Neural cell (in vitro differentiated cells): ENCODE data around the gene LRP1.

Experiments used
- CTCF ChIP-seq: fragments of 450-650 bp; IDR thresholded peaks from 2 replicates; pipeline ENCODE4 v1.5.1; 2014; ENCODE audit warnings: antibody characterized with exemption, mild to moderate bottlenecking, moderate library complexity; ENCODE audit not compliant: poor library complexity, severe bottlenecking
- EP300 ChIP-seq: fragments of 450-650 bp; conservative IDR thresholded peaks from 2 replicates; pipeline ENCODE4 v1.6.1; 2014; ENCODE audit warnings: antibody characterized with exemption, mild to moderate bottlenecking, moderate library complexity; ENCODE audit not compliant: poor library complexity, severe bottlenecking
- EZH2 ChIP-seq: fragments of 200-600, 300-800 bp; shearing (Covaris generic), sonication (generic); IDR thresholded peaks from 2 replicates; pipeline ENCODE4 v1.6.1; 2014; ENCODE audit warnings: antibody characterized with exemption, low read length, borderline replicate concordance, mild to moderate bottlenecking; ENCODE audit not compliant: insufficient read depth, poor library complexity, severe bottlenecking
- MXI1 ChIP-seq: fragments of 450-650 bp; conservative IDR thresholded peaks from 2 replicates; pipeline ENCODE4 v1.6.1; 2014; ENCODE audit warnings: antibody characterized with exemption, mild to moderate bottlenecking; ENCODE audit not compliant: poor library complexity, severe bottlenecking
- POLR2AphosphoS5 ChIP-seq: IDR thresholded peaks from 2 replicates; pipeline ENCODE4 v1.6.1; 2012
- RAD21 ChIP-seq: fragments of 450-650 bp; conservative IDR thresholded peaks from 2 replicates; pipeline ENCODE4 v1.6.1; 2014; ENCODE audit warnings: antibody characterized with exemption, mild to moderate bottlenecking, moderate library complexity
- REST ChIP-seq: IDR thresholded peaks from 2 replicates; pipeline ENCODE4 v1.6.1; 2012; ENCODE audit warnings: borderline replicate concordance
- TAF1 ChIP-seq: IDR thresholded peaks from 2 replicates; pipeline ENCODE4 v1.6.1; 2012; ENCODE audit warnings: low read depth

GRCh38 chr12:57099047-57099714 lies 29.1 kb upstream of the LRP1 start:
- no peak for TF ChIP-seq TAF1
- no peak for TF ChIP-seq CTCF
- TF ChIP-seq REST = no peak
- no peak for TF ChIP-seq POLR2AphosphoS5
- TF ChIP-seq MXI1 = no peak
- no peak for TF ChIP-seq EP300
- no peak for TF ChIP-seq EZH2
- no peak for TF ChIP-seq RAD21
